ENCODE measurements around the gene ZMIZ1. TPM values are rescaled to one million over a fixed set of nuclear protein-coding genes. Genes with fewer than 3 reads are reported as not detected.

The ZMIZ1 gene
- total RNA-seq, 2 donors from 2014 or later: 27.2 to 42.2 TPM

DNA sequence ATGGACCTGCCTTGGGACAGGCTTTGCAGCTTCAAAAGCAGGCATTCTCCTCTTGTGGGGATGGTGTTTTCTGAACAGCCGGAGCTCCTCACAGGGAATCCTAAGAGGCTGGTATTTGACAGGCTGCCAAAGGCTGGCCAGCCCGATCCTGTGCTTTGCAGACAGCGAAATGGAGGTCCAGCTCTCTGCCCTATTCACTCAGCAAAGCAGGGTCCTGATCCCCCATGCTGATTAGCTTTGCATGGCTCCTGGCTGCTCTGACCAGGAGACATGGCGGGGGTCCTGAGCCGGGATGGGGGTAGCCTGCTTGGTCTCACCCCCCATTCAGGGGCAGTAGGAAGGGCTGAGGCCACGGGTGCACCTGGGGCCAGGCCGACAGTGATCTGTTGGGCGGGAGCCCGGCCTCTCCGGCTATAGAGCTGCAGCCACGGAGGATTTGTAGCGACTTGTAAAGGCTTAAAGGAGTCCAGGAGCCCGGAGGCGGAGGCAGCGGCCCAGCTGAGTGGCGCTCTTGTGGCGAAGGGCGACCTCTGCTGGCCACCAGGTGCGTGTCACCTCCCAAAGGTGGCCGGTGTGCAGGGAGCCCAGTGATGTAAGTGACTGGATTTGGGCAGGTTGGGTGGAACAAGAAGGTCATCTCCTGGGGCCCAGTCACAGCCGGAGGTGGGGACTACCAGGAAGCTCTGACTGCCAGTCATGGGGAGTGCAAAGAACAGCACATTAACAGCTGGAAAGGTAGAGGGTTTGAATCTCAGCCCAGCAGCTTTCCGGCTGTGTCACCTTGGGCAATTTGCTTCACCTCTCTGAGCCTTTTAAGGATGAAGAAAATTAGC is 126.5 kb downstream of the ZMIZ1 start:
- Histone ChIP-seq H3K27me3 (no peaks in the 10 kb centered on the region), H3K36me3 (replicated peaks in 1 of 2; ENCODE audit: insufficient read depth in 1 of 2, low read depth in 2 of 2) (no peaks in the 10 kb centered on the region), H3K27ac (peak overlapping the region; percentile 3 to 57 (median 33)), H3K4me3 (no peak overlapping the region), H3K9me3 (no peaks in the 10 kb centered on the region), H3K4me1 (peaks cover 28% of the 10 kb centered on the region)
- TF ChIP-seq, protein P1, sequence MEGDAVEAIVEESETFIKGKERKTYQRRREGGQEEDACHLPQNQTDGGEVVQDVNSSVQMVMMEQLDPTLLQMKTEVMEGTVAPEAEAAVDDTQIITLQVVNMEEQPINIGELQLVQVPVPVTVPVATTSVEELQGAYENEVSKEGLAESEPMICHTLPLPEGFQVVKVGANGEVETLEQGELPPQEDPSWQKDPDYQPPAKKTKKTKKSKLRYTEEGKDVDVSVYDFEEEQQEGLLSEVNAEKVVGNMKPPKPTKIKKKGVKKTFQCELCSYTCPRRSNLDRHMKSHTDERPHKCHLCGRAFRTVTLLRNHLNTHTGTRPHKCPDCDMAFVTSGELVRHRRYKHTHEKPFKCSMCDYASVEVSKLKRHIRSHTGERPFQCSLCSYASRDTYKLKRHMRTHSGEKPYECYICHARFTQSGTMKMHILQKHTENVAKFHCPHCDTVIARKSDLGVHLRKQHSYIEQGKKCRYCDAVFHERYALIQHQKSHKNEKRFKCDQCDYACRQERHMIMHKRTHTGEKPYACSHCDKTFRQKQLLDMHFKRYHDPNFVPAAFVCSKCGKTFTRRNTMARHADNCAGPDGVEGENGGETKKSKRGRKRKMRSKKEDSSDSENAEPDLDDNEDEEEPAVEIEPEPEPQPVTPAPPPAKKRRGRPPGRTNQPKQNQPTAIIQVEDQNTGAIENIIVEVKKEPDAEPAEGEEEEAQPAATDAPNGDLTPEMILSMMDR (IDR thresholded peaks at IDR 0.05): peak; percentile 92 to 97 (median 96)
- peak in 2 of 3 donors; percentile 12 to 14 for TF ChIP-seq POLR2A (IDR thresholded peaks at IDR 0.05)
- intact Hi-C loops (cut with DNase I): loop anchor here (5.0 kb wide), 1 partner anchor 1148 kb away; no protein-coding TSS in a partner anchor
- ATAC-seq (peak; percentile 90), DNase-seq (peak; percentile 90 to 94 (median 90))
- 16 to 20% methylated on average over 5 to 22 of the region's 22 CpGs for WGBS, 2 donors

DNA sequence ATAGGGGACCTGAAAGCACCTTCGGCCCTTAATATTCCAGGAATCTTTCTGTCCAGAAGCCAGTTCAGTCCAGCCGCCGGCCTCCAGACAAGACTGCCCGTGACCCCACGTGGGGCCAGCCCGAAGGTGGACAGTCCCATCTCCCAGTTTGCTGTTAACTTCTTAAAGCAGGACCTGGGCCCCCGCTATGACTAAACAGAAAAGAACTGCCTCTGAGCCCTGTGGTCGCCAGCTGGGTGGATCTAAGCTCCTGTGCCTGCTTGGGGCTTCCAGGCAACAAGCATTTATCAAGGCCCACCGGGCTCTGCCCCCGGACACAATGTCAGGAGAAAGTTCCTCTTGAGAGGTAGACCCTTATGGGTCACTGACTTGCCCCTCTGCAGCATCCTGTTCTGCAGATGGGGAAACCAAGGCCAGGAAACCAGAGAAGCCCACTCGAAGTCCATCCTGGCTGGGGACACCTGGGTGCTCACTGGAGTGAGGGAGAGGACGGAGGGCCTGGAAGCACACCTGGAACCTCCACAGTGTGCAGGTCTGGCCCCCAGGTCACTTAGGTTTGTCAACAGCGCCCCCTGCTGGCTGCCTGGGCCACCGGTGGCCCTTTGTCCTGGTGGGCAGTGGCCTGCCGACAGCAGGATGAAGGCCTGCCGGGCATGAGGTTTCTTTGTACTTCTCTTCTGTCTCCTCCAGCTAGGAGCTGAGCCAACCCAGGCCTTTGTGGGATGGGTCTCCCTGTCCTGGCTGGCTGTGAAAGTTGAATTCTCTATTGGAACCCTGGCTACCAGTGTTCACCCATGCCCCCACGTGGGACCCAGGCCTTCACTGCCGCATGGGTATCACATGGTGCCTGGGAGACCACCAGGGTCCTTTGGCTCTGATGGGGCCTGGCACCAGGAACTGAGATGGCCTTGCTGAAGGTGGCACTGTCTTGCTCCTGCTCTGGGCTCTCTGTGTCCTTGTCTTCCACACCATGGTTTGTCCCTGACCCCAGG is 128.0 kb downstream of the ZMIZ1 start:
- intact Hi-C loops (cut with DNase I): loop anchor here (5.0 kb wide), 1 partner anchor 1149 kb away; no protein-coding TSS in a partner anchor
- no peaks in the 10 kb centered on the region for H3K9me3 ChIP-seq
- peak; percentile 78 to 86 (median 80) for DNase-seq
- TF ChIP-seq, protein P1 (IDR thresholded peaks at IDR 0.05): peak; percentile 71 to 88 (median 83)
- no peak for TF ChIP-seq POLR2A (IDR thresholded peaks at IDR 0.05)
- WGBS, 2 donors: 40 to 54% methylated on average over 3 to 18 of the region's 18 CpGs
- no peak overlapping the region for H3K4me3 ChIP-seq
- peak; percentile 54 for ATAC-seq
- no peaks in the 10 kb centered on the region for H3K27me3 ChIP-seq
- no peaks in the 10 kb centered on the region for H3K36me3 ChIP-seq (replicated peaks in 1 of 2; ENCODE audit: insufficient read depth in 1 of 2, low read depth in 2 of 2)
- H3K4me1 ChIP-seq: peaks cover 22% of the 10 kb centered on the region
- H3K27ac ChIP-seq: no peak overlapping the region

DNA sequence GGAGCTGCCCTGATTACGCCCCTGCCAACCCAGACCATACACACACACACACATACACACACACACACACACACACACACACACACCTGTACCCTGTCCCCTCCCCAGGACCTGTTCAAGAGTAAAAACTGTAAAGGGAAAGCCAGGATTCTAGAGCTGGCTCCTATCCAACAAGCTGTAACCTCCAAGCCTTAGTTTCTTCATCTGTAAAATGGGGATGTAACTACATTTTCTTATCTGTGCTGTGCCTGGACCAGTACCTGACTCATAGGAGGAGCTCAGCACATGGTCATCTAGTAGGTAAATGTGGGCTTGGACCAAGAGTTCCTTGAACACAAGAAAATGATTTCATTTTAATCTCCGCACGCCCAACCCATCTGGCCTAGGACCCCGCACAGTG is 128.8 kb downstream of the ZMIZ1 start:
- Histone ChIP-seq H3K9me3 (no peaks in the 10 kb centered on the region), H3K27ac (no peak overlapping the region), H3K36me3 (replicated peaks in 1 of 2; ENCODE audit: insufficient read depth in 1 of 2, low read depth in 2 of 2) (no peaks in the 10 kb centered on the region), H3K4me3 (no peak overlapping the region), H3K27me3 (no peaks in the 10 kb centered on the region), H3K4me1 (peaks cover 22% of the 10 kb centered on the region)
- TF ChIP-seq, protein P1 (IDR thresholded peaks at IDR 0.05): no peak
- no peak for TF ChIP-seq POLR2A (IDR thresholded peaks at IDR 0.05)
- intact Hi-C loops (cut with DNase I): loop anchor here (5.0 kb wide), 1 partner anchor 1150 kb away; no protein-coding TSS in a partner anchor
- WGBS, 2 donors: 94 to 100% methylated on average over 4 of the region's 4 CpGs
- DNase-seq (no peak), ATAC-seq (no peak)

DNA sequence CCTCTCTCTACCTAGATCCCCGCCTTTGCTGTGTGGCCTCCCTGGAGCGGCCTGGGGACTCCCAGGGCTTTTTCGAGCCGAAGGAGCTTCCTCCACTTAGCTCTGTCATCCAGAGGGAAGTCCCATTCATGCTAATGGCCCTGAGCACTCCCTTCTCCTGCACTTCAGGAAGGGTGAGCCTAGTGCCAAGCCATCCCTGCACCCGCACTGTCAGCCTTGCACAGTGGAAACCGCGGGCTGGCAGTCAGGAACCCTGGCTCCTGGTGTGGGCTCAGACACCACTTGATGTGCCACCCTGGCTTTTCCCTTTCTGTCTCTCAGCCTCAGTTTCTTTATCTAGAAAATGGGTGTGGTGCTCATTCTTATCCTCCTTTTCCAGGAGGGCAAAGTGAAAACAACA is 131.6 kb downstream of the ZMIZ1 start:
- TF ChIP-seq, protein P1 (IDR thresholded peaks at IDR 0.05): no peak
- no peak for TF ChIP-seq POLR2A (IDR thresholded peaks at IDR 0.05)
- H3K4me1 ChIP-seq: peaks cover 12% of the 10 kb centered on the region
- intact Hi-C loops (cut with DNase I): no loop called here
- ATAC-seq: no peak
- H3K27me3 ChIP-seq: no peaks in the 10 kb centered on the region
- H3K4me3 ChIP-seq: no peak overlapping the region
- 89 to 91% methylated on average over 7 of the region's 7 CpGs for WGBS, 2 donors
- no peak overlapping the region for H3K27ac ChIP-seq
- H3K9me3 ChIP-seq: no peaks in the 10 kb centered on the region
- H3K36me3 ChIP-seq (replicated peaks in 1 of 2; ENCODE audit: insufficient read depth in 1 of 2, low read depth in 2 of 2): peaks cover 0 to 8% of the 10 kb centered on the region in 2 donors
- no peak for DNase-seq

Data from body of pancreas (tissue), 4 donors.